ENCODE results near the gene CRELD1. TPM values are rescaled to one million over a fixed set of nuclear protein-coding genes. Genes with fewer than 3 reads are reported as not detected.

CRELD1 gene
- total and polyA plus RNA-seq, 3 experiments from 2014 or later, result 14.0 to 24.5 (median 16.0) TPM

Other genes with a start within 250 kb of the CRELD1 start
- under 1 TPM in 1 of 2 experiments, not detected in 1; 0.16 TPM for gene CPNE9, start 230.0 kb upstream of the CRELD1 start, total RNA-seq
- not detected for gene CPNE9, start 230.0 kb upstream of the CRELD1 start, polyA plus RNA-seq
- gene BRPF1, start 202.1 kb upstream of the CRELD1 start, total RNA-seq, result 10 to 100 TPM; 46.8 to 50.2 TPM
- gene BRPF1, start 202.1 kb upstream of the CRELD1 start, polyA plus RNA-seq, result 27.0 TPM
- 10 to 100 TPM; 30.5 to 32.1 TPM for gene OGG1, start 183.9 kb upstream of the CRELD1 start, total RNA-seq
- 25.8 TPM for gene OGG1, start 183.9 kb upstream of the CRELD1 start, polyA plus RNA-seq
- gene CAMK1, start 163.9 kb upstream of the CRELD1 start, total RNA-seq, result 10 to 100 TPM; 27.0 to 27.4 TPM
- gene CAMK1, start 163.9 kb upstream of the CRELD1 start, polyA plus RNA-seq, result 2.9 TPM
- gene TADA3, start 141.4 kb upstream of the CRELD1 start, total RNA-seq, result 10 to 100 TPM; 57.0 to 58.8 TPM
- gene TADA3, start 141.4 kb upstream of the CRELD1 start, polyA plus RNA-seq, result 64.4 TPM
- 100 to 1,000 TPM; 309 to 319 TPM for gene ARPC4, start 140.8 kb upstream of the CRELD1 start, total RNA-seq
- 277 TPM for gene ARPC4, start 140.8 kb upstream of the CRELD1 start, polyA plus RNA-seq
- 10 to 100 TPM; 18.8 to 19.1 TPM for gene TTLL3, start 123.6 kb upstream of the CRELD1 start, total RNA-seq
- 3.8 TPM for gene TTLL3, start 123.6 kb upstream of the CRELD1 start, polyA plus RNA-seq
- gene RPUSD3, start 89.8 kb upstream of the CRELD1 start, total RNA-seq, result 10 to 100 TPM; 74.3 to 77.6 TPM
- gene RPUSD3, start 89.8 kb upstream of the CRELD1 start, polyA plus RNA-seq, result 51.8 TPM
- gene CIDEC, start 53.6 kb upstream of the CRELD1 start, total RNA-seq, result not detected
- not detected for gene CIDEC, start 53.6 kb upstream of the CRELD1 start, polyA plus RNA-seq
- 10 to 100 TPM; 55.5 to 59.0 TPM for gene JAGN1, start 43.2 kb upstream of the CRELD1 start, total RNA-seq
- gene JAGN1, start 43.2 kb upstream of the CRELD1 start, polyA plus RNA-seq, result 44.4 TPM
- 1 to 10 TPM in 1 of 2 experiments, under 1 TPM in 1; 0.47 to 1.2 TPM for gene IL17RE, start 31.0 kb upstream of the CRELD1 start, total RNA-seq
- gene IL17RE, start 31.0 kb upstream of the CRELD1 start, polyA plus RNA-seq, result 1.2 TPM
- under 1 TPM; 0.20 to 0.31 TPM for gene IL17RC, start 16.7 kb upstream of the CRELD1 start, total RNA-seq
- 11.0 TPM for gene IL17RC, start 16.7 kb upstream of the CRELD1 start, polyA plus RNA-seq
- gene PRRT3, start 18.6 kb downstream of the CRELD1 start, total RNA-seq, result 10 to 100 TPM; 12.1 to 12.3 TPM
- gene PRRT3, start 18.6 kb downstream of the CRELD1 start, polyA plus RNA-seq, result 5.4 TPM
- gene EMC3, start 53.0 kb downstream of the CRELD1 start, total RNA-seq, result 10 to 100 TPM; 56.3 to 56.8 TPM
- 90.9 TPM for gene EMC3, start 53.0 kb downstream of the CRELD1 start, polyA plus RNA-seq
- gene FANCD2, start 92.6 kb downstream of the CRELD1 start, total RNA-seq, result 10 to 100 TPM; 55.9 to 56.2 TPM
- 6.3 TPM for gene FANCD2, start 92.6 kb downstream of the CRELD1 start, polyA plus RNA-seq
- not detected for gene FANCD2OS, start 174.4 kb downstream of the CRELD1 start, total RNA-seq
- gene FANCD2OS, start 174.4 kb downstream of the CRELD1 start, polyA plus RNA-seq, result not detected
- 100 to 1,000 TPM; 105 to 106 TPM for gene BRK1, start 181.8 kb downstream of the CRELD1 start, total RNA-seq
- 230 TPM for gene BRK1, start 181.8 kb downstream of the CRELD1 start, polyA plus RNA-seq
- gene VHL, start 207.9 kb downstream of the CRELD1 start, total RNA-seq, result 10 to 100 TPM; 38.5 to 38.6 TPM
- gene VHL, start 207.9 kb downstream of the CRELD1 start, polyA plus RNA-seq, result 36.4 TPM
- 1 to 10 TPM; 5.0 to 5.1 TPM for gene IRAK2, start 231.1 kb downstream of the CRELD1 start, total RNA-seq
- gene IRAK2, start 231.1 kb downstream of the CRELD1 start, polyA plus RNA-seq, result 10.3 TPM

Data from CD8-positive, alpha-beta memory T cell (primary cell).